Measurements from ENCODE around the gene ZIC3. TPM values are rescaled to one million over a fixed set of nuclear protein-coding genes. Genes with fewer than 3 reads are reported as not detected.

ZIC3 gene
- polyA plus RNA-seq, 3 donors = not detected

- H3K27me3 ChIP-seq (ENCODE audit: control insufficient read depth in 2 of 2, insufficient read depth in 2 of 2, low read length in 2 of 2) = peaks cover 4 to 68% of the 10 kb centered on the region in 2 donors
Measured at GRCh38 chrX:137545711-137546651, 19.9 kb upstream of the ZIC3 start.

GRCh38 chrX:137547291-137547690 lies 18.6 kb upstream of the ZIC3 start:
- no peaks in the 10 kb centered on the region for H3K4me1 ChIP-seq (ENCODE audit: control insufficient read depth in 1 of 2, insufficient read depth in 2 of 2, low read length in 2 of 2)
- intact Hi-C loops (cut with micrococcal nuclease) = no loop called here
- H3K79me2 ChIP-seq (ENCODE audit: insufficient read depth, low read length) = no peaks in the 10 kb centered on the region
- H3K36me3 ChIP-seq (replicated peaks in 1 of 2; ENCODE audit: control insufficient read depth in 1 of 2, insufficient read depth in 2 of 2, low read length in 2 of 2) = no peaks in the 10 kb centered on the region
- H3K27ac ChIP-seq (ENCODE audit: low read depth in 1 of 2, low read length in 2 of 2) = no peak overlapping the region
- Mint-ChIP-seq H3K36me3 (no peaks in the 10 kb centered on the region), H3K9me3 (peaks cover 0 to 44% (median 24%) of the 10 kb centered on the region in 7 donors), H3K4me1 (no peaks in the 10 kb centered on the region), H3K27ac (no peak overlapping the region), H3K27me3 (ENCODE audit: low read depth in 3 of 3) (peaks cover 62 to 81% (median 72%) of the 10 kb centered on the region in 3 donors), H3K4me3 (peak overlapping the region in 1 of 2 donors; percentile 48)
- no peak for TF ChIP-seq CTCF (IDR thresholded peaks at IDR 0.05)
- H2AFZ ChIP-seq (ENCODE audit: insufficient read depth, low read depth, low read length, poor library complexity, severe bottlenecking) = no peak overlapping the region
- DNase-seq = no peak
- H3K9ac ChIP-seq (ENCODE audit: insufficient read depth, low read length, poor library complexity, severe bottlenecking) = no peak overlapping the region
- H3K4me2 ChIP-seq (replicated peaks; ENCODE audit: extremely low read depth, low read length, poor library complexity, severe bottlenecking) = no peak overlapping the region
- H3K27me3 ChIP-seq (ENCODE audit: control insufficient read depth in 2 of 2, insufficient read depth in 2 of 2, low read length in 2 of 2) = peaks cover 10 to 77% of the 10 kb centered on the region in 2 donors
- H4K20me1 ChIP-seq (ENCODE audit: insufficient read depth, low read length) = no peaks in the 10 kb centered on the region
- H3K4me3 ChIP-seq (replicated peaks in 1 of 3; ENCODE audit: low read depth in 2 of 3, low read length in 3 of 3) = no peak overlapping the region
- H3K9me3 ChIP-seq (replicated peaks in 1 of 2; ENCODE audit: control insufficient read depth in 1 of 2, insufficient read depth in 1 of 2, low read length in 2 of 2) = peaks cover 4 to 62% of the 10 kb centered on the region in 2 donors
- WGBS (ENCODE audit: insufficient coverage) = 4% methylated on average over 17 of the region's 28 CpGs

More at GRCh38 chrX:137545711-137546651, 19.9 kb upstream of the ZIC3 start:
- H4K20me1 ChIP-seq (ENCODE audit: insufficient read depth, low read length) = no peaks in the 10 kb centered on the region
- H3K9me3 ChIP-seq (replicated peaks in 1 of 2; ENCODE audit: control insufficient read depth in 1 of 2, insufficient read depth in 1 of 2, low read length in 2 of 2) = peaks cover 4 to 59% of the 10 kb centered on the region in 2 donors
- H3K4me1 Mint-ChIP-seq = no peaks in the 10 kb centered on the region
- 11% methylated on average over 22 of the region's 45 CpGs for WGBS (ENCODE audit: insufficient coverage)
- H3K4me1 ChIP-seq (ENCODE audit: control insufficient read depth in 1 of 2, insufficient read depth in 2 of 2, low read length in 2 of 2) = no peaks in the 10 kb centered on the region
- H3K4me3 ChIP-seq (replicated peaks in 1 of 3; ENCODE audit: low read depth in 2 of 3, low read length in 3 of 3) = no peak overlapping the region
- no peak overlapping the region for H3K4me2 ChIP-seq (replicated peaks; ENCODE audit: extremely low read depth, low read length, poor library complexity, severe bottlenecking)
- TF ChIP-seq CTCF (IDR thresholded peaks at IDR 0.05) = no peak
- DNase-seq = no peak
- H3K27ac ChIP-seq (ENCODE audit: low read depth in 1 of 2, low read length in 2 of 2) = no peak overlapping the region
- no peaks in the 10 kb centered on the region for H3K36me3 Mint-ChIP-seq
- H3K27ac Mint-ChIP-seq = peak overlapping the region in 1 of 7 donors; percentile 70
- no peaks in the 10 kb centered on the region for H3K36me3 ChIP-seq (replicated peaks in 1 of 2; ENCODE audit: control insufficient read depth in 1 of 2, insufficient read depth in 2 of 2, low read length in 2 of 2)
- H3K79me2 ChIP-seq (ENCODE audit: insufficient read depth, low read length) = no peaks in the 10 kb centered on the region
- H3K4me3 Mint-ChIP-seq = peak overlapping the region in 1 of 2 donors; percentile 61
- H2AFZ ChIP-seq (ENCODE audit: insufficient read depth, low read depth, low read length, poor library complexity, severe bottlenecking) = no peak overlapping the region
- intact Hi-C loops (cut with micrococcal nuclease) = no loop called here
- peaks cover 0 to 37% (median 24%) of the 10 kb centered on the region in 7 donors for H3K9me3 Mint-ChIP-seq
- peaks cover 51 to 71% (median 65%) of the 10 kb centered on the region in 3 donors for H3K27me3 Mint-ChIP-seq (ENCODE audit: low read depth in 3 of 3)
- H3K9ac ChIP-seq (ENCODE audit: insufficient read depth, low read length, poor library complexity, severe bottlenecking) = no peak overlapping the region

Measured in CD14-positive monocyte (primary cell).